Skin of body (tissue), 2 donors: Measurements from ENCODE around the gene SETD1A. TPM values are rescaled to one million over a fixed set of nuclear protein-coding genes. Genes with fewer than 3 reads are reported as not detected.

Source experiments
- DNase-seq: peaks from one replicate; lab custom pipeline; 2025; lab: John Stamatoyannopoulos, UW
- total RNA-seq: library from RNA; depleted of rRNA; stranded (reverse); fragments of >200 nt; gene quantifications from one replicate; pipeline ENCODE4 v1.2.3, GENCODE V29; 2014

The SETD1A gene
- total RNA-seq, 1 donor from 2014 or later = 4.1 TPM

DNA sequence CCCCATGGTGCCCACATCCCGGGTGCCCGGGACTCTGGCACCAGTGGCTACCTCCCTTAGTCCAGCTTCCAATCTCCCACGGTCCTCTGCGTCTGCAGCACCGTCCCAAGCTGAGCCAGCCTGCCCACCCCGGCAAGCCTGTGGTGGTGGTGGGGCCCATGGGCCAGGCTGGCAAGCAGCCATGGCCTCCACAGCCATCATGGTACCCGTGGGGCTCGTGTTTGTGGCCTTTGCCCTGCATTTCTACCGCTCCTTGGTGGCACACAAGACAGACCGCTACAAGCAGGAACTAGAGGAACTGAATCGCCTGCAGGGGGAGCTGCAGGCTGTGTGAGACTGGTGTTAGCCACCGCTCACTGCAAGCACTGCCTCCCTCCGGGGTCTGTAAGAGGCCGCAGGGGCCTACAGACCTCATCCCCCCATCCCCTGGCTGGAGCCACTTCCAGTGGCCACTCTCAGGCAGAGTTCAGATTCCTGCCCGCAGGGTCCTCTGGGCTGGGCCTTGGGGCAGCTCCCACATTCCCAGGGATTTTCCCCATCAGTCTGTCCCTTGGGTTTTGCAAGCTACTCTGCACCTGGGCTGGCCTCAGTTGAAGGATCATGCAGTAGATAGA lies 3.9 kb upstream of the SETD1A start:
- DNase-seq = no peak

DNA sequence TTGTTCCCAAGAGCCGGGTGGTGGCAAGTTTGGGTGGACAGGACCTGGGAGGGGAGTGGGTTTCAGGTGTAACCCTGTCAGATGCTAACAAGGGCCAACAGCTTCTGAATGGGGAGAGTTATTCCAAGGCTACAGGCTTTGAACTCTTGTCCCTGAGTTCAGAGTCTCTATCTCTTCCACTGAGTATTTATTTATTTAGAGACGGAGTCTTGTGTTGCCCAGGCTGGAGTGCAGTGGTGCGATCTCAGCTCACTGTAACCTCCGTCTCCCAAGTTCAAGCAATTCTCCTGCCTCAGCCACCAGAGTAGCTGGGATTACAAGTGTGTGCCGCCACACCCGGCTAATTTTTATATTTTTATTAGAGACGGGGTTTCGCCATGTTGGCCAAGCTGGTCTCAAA lies 2.6 kb upstream of the SETD1A start:
- DNase-seq = no peak

DNA sequence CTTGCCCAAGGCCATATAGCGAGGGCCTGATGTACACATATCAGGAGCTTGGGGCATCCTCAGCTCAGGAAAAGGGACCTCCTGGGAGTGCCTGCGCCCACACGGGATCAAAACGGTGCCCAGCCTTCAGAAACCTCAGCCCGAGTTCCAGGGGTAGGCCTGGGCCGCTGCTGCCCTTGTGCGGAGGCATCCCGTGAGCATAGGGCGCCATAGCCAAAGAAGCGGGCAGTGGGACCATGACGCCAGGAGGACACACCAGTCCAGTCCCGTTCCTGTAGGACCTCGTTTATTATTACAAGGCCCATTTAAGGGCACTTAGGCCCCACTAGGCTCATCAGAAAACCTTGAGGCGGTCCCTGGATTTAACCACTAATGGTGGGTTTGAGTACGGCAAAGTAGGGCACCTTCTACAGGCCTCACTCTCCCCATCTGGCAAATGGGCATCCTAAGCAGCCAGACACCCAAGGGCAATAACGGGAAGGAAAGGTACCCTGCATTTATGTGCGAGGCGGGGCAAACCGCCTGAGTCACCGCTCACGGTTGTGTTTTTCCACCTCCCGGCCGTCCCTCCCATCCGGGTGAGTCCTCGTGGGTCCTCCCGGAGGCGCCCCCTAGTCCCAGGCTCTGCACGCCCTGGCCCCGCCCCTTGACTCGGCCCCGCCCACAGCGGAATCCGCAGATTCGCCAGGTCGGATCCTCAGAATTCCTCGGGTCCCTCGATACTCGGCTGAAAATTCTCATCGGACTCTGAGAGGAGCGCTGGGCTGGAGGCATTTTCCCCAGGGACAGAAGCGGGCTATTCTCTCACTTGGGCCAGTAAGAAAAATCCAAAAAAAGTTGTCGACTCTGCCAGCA lies 726 bp upstream of the SETD1A start:
- DNase-seq = peak; percentile 76

DNA sequence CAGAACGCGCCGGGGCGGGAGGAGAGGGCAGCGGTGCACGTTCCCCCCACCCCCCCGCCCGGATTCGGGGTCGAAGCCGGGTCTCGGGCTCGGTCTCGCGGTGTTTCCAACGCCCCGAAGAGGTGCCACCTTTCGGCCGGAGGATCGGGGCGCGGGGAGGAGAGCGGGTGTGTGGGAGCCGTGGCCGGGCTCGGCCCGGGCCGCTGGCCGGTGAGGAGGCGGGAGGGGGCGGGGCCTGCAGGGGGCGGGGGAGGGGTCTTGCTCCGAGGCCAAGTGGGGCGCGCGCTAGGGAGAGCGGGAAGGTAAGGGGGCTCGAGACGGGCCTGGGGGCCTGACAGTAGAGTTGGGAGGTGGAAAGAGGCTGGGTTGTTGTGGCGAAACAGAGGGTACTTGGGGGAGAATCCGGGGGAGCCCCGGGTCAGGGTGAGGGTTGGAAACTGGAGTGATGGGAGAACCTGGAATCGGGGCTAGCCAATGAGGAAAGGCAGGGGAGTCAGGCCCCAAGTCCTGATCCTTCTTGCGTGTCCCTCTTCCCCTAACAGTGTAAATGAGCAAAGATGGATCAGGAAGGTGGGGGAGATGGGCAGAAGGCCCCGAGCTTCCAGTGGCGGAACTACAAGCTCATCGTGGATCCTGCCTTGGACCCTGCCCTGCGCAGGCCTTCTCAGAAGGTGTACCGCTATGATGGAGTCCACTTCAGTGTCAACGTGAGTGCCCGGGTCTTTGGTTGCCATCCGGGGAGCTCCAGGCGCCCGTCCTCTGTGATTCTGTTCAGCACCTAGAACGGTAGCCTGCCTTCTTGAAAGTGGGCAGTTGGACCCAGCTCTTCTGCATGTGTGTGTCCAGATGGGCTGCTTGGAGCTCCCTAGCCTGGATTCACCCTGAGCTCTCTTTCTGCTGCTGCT lies 873 bp downstream of the SETD1A start:
- no peak for DNase-seq

DNA sequence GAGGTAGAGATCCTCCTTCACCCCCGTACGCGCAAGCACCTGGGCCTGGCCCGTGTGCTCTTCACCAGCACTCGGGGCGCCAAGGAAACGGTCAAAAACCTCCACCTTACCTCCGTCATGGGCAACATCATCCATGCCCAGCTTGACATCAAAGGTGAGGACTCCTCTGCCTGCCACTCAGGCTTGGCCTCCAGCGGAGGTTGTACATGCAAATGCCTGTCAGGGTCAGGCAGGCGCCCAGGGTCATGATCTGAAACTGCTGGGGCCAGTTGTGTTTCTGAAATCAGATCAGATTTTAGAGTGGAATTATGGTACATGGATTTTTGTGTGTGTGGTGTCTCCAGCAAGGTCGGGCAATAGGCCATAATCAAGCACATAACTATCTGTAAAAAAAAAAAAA lies 3.8 kb downstream of the SETD1A start:
- DNase-seq = no peak

DNA sequence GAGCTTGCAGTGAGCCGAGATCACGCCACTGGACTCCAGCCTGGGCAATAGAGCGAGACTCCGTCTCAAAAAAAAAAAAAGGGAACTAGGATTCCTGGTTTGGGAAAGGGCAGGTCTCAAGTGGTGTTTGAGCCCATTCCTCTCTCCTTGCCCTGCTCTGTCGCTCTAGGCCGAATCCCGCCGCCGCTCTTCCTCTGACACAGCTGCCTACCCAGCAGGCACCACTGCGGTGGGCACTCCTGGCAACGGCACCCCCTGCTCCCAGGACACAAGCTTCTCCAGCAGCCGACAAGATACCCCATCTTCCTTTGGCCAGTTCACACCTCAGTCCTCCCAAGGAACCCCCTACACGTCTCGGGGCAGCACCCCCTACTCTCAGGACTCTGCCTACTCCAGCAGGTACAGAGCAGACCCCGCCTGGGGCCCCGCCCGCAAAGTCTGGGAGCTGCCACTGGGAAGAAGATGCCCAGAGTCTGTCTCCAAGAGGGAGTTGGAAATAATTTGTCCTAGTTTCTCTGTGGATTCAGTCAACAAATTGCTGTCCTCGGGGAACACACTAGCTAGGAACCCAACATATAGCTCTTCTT lies 6.5 kb downstream of the SETD1A start:
- no peak for DNase-seq

DNA sequence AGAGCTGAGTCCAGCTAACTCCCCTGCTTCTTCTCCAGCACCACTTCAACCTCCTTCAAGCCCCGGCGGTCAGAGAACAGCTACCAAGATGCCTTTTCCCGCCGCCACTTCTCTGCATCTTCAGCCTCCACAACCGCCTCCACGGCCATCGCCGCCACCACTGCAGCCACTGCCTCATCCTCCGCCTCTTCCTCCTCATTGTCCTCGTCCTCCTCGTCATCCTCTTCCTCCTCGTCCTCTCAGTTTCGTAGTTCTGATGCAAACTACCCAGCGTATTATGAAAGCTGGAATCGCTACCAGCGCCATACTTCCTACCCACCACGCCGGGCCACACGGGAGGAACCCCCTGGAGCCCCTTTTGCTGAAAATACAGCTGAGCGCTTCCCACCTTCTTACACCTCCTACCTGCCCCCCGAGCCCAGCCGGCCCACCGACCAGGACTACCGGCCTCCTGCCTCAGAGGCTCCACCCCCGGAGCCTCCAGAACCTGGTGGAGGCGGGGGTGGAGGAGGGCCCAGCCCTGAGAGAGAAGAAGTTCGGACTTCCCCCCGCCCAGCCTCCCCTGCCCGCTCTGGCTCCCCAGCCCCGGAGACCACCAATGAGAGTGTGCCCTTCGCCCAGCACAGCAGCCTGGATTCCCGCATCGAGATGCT lies 7.1 kb downstream of the SETD1A start:
- DNase-seq = no peak

DNA sequence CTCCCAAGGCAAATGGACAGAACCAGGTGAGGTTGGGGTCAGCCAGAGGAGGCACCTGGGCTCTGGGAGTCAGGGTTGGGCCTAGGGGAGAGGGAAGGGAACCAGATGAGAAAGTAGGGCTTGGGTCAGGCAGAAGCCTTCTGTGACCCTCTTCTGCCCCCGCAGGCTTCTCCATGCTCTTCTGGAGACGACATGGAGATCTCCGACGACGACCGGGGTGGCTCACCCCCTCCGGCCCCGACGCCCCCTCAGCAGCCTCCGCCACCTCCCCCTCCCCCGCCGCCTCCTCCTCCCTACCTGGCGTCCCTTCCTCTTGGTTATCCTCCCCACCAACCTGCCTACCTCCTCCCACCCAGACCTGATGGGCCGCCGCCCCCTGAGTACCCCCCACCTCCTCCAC lies 7.9 kb downstream of the SETD1A start:
- DNase-seq = no peak

DNA sequence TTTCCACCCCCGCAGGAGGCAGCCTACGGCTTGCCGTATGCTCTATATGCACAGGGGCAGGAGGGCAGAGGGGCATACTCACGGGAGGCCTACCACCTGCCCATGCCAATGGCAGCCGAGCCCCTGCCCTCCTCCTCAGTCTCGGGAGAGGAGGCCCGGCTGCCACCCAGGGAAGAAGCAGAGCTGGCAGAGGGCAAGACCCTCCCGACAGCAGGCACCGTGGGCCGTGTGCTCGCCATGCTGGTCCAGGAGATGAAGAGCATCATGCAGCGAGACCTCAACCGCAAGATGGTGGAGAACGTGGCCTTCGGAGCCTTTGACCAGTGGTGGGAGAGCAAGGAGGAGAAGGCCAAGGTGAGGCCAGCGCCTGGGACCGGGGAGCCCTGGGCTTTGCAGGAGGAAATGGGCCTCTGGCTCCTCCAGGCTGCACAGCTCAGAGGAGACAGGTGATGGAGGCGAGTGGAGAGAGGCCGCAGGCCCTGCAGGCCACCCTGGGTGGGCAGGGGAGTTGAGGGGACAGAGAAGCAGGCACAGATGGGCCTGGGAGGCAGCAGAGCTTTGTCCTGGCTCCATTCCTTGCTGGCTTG lies 8.6 kb downstream of the SETD1A start:
- DNase-seq = no peak

DNA sequence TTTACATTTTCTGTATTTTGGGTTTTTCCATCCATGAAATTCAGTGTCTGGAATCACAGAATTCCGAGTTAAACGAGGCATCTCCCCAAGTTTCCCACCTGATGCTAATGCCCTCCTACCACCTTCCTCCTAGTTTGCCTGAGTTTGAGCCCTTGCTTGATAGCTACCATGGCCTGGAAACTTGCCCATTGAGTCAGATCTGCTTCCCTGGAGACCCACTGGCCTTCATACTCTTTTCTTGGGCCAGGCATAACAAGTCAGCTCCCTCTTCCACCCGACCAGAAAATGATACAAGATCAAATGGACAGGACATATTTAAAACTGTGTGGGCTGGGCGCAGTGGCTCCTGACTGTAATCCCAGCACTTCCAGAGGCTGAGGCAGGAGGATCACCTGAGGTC lies 10.2 kb downstream of the SETD1A start:
- no peak for DNase-seq

DNA sequence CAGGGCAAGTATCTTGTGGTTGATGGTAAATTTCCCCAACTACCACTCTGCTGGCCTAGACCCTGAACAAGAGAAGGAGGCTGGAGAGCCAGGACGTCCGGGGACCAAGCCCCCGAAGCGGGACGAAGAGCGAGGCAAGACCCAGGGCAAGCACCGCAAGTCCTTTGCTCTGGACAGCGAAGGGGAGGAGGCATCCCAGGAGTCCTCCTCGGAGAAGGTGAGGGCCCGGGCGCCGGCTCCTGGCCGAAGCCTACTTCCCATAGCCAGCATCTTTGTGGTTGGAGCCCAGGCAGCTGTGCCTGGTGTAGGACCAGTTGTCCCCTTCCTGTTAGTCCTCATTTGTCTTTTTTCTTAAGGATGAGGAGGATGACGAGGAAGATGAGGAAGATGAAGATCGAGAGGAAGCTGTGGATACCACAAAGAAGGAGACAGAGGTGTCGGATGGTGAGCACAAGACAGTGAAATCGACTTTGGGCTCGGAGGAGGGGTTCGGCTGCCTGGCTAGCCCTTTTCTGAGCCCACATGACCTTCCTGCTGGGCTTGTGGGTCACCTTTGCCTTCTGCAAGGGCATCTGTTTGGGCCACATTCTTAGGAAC lies 11.8 kb downstream of the SETD1A start:
- no peak for DNase-seq

DNA sequence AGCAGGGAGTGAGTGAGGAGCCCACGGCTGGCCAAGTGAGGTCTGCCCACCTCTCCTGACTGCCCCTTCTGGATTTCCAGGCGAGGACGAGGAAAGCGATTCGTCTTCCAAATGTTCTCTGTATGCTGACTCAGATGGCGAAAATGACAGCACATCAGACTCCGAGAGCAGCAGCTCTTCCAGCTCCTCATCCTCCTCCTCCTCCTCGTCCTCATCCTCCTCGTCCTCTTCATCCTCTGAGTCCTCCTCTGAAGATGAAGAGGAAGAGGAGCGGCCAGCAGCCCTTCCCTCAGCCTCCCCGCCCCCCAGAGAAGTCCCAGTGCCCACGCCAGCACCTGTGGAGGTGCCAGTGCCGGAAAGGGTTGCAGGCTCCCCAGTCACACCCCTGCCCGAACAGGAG lies 13.7 kb downstream of the SETD1A start:
- DNase-seq = no peak

DNA sequence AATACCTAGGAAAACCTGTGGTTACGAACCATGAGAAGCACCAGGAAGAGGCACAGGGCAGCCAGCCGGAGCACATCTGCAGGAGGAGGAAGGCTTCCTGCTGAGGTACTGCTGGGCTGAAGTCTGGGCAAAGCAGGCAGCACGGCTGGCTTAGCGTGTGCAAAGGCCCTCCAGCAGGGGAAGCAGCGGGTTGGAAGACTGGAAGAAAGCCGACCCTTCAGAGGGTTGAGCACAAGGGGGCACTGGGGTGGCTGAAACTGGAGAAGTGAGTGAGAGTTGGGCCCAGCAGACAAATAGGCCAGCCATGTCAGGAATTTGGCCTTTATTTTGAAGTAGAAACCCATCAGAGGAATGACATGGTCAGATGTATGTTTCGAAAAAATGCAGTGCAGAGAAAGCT lies 15.3 kb downstream of the SETD1A start:
- DNase-seq = no peak

DNA sequence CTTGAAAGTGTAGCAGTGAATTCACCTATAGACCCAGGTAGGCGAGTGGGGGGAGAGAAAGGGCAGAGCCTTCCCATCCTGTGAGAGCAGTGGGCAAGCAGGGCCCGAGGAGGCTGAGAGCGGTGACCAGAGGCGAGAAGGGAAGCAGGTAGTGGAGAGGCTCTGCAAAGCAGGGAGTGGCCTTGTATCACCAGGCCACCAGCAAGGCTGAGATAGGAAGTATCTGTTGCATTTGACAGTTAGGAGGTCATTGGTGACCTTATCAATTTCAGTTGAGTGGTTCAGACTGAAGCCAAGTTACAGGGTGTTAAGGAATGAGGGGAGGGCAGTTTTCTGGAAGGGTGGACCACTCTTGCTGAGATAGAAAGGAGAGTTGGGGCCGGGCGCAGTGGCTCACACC lies 16.8 kb downstream of the SETD1A start:
- no peak for DNase-seq

DNA sequence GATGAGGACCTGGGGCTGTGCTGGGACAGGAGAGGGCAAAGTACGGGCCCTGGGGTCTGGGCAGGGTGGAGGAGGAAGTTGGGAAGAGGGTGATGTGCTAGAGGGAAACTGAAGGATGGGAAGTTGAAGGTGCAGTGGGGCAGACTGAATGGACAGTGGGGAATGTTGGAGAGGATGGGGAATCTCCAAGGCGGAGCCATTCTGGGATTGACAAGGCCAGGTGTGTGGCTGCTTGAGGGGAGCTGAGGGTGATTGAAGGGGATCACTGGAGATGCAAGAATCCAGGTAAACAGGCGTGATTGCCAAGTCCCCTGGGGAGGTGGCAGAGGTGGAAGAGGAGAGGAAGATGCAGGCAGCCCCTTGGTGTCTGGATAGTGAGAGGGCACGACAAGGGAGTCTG lies 18.9 kb downstream of the SETD1A start:
- no peak for DNase-seq

DNA sequence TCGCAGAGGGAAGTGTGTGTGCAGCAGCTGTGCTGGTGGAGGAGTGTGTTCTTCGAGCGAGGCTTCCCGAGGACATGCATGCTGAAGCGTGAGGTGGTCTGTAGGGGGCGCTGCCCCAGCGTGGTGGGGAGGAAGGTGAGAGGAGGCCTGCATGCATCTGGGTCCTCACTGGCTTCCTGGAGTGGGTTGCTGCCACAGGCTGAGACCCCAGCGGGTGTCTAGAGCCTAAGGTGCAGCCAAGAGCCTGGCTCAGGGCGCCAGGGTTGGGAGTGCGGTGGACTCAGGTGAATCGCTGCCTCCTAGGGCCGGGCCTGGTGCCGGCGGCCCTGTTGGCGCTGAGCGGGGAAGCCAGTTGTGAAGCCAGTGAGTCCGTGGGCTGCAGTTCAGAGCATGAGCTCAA lies 19.9 kb downstream of the SETD1A start:
- no peak for DNase-seq

DNA sequence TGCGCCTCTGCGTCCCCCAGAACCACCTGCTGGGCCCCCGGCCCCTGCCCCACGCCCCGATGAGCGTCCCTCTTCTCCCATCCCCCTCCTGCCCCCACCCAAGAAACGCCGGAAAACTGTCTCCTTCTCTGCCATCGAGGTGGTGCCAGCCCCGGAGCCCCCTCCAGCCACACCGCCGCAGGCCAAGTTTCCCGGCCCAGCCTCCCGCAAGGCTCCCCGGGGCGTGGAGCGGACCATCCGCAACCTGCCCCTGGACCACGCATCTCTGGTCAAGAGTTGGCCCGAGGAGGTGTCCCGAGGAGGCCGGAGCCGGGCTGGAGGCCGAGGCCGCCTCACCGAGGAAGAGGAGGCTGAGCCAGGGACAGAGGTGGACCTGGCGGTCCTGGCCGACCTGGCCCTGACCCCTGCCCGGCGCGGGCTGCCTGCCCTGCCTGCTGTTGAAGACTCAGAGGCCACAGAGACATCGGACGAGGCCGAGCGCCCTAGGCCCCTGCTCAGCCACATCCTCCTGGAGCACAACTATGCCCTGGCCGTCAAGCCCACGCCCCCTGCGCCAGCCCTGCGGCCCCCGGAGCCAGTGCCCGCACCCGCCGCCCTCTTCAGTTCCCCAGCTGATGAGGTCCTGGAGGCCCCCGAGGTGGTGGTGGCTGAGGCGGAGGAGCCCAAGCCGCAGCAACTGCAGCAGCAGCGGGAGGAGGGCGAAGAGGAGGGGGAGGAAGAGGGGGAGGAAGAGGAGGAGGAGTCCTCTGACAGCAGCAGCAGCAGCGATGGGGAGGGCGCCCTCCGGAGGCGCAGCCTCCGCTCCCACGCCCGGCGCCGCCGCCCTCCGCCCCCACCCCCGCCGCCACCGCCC lies 21.8 kb downstream of the SETD1A start:
- no peak for DNase-seq

DNA sequence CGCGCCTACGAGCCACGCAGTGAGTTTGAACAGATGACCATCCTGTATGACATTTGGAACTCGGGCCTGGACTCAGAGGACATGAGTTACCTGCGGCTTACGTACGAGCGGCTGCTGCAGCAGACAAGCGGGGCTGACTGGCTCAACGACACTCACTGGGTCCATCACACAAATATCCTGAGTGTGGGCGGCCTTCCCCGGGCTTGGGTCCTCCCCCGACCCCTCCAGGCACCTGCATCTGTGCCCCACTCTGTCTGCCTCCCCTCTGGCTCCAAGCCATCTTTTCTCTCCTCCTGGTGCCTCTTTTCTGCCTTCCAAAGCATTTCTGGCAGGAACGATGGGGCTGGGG lies 22.4 kb downstream of the SETD1A start:
- no peak for DNase-seq

DNA sequence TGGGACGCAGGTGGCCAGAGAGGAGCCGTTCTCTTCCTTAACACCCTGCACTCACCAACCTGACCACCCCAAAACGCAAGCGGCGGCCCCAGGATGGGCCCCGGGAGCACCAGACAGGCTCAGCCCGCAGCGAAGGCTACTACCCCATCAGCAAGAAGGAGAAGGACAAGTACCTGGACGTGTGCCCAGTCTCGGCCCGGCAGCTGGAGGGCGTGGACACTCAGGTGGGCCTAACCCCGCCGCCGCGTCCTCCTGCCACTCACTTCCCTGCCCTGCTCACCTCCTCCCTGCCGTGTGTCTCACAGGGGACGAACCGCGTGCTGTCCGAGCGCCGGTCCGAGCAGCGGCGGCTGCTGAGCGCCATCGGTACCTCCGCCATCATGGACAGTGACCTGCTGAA lies 22.9 kb downstream of the SETD1A start:
- DNase-seq = no peak

DNA sequence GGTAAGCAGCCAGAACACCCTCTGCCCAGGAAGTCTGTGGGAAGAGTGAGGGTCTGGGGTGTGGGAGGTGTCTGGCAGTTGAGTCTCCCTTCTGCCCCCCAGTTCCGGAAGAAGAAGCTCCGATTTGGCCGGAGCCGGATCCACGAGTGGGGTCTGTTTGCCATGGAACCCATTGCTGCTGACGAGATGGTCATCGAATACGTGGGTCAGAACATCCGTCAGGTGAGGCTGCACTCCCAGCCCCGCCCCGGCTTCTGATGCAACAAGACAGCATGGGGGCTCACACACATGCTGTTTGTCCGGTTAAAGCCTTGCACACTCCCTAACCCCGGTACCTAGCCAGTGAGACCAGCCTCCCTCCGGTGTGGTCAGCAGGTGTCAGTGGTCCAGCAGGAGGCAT lies 23.4 kb downstream of the SETD1A start:
- DNase-seq = no peak
